Ovary (tissue), 3 donors: ENCODE data around the gene GRIA2.

Source experiments
- CTCF ChIP-seq, 3 donors: fragments of 450-650 bp in 2 of 3; fragments of 200-600 bp in 1 of 3; IDR thresholded peaks; one replicate each; pipeline versions ENCODE4 v1.5.1 to v1.8.0; 2016 to 2022; ENCODE audit warnings: antibody characterized with exemption in 3 of 3, mild to moderate bottlenecking in 1 of 3
- POLR2A ChIP-seq: fragments of 450-650 bp; IDR thresholded peaks from one replicate; pipeline ENCODE4 v1.6.1; 2017; ENCODE audit warnings: antibody characterized with exemption, mild to moderate bottlenecking, moderate library complexity
- donor health status: DM: no; HTN: no; CAD: no.

GRCh38 chr4:157363360-157363759, 142.8 kb downstream of the GRIA2 start:
- TF ChIP-seq CTCF (IDR thresholded peaks at IDR 0.05), result no peak
- no peak for TF ChIP-seq POLR2A
